Neutrophil (primary cell): ENCODE measurements around the gene MYH9.

Experiments
- H3K27ac ChIP-seq: fragments of 200-600 bp; sonication (generic); 2 replicates; pipeline ENCODE4 v1.5.1; 2016; ENCODE audit warnings: mild to moderate bottlenecking, moderate library complexity
- H3K27me3 ChIP-seq: fragments of 200-600 bp; sonication (generic); 2 replicates; pipeline ENCODE4 v1.6.0; 2016; ENCODE audit warnings: mild to moderate bottlenecking
- H3K36me3 ChIP-seq: fragments of 200-600 bp; sonication (generic); 2 replicates; pipeline ENCODE4 v1.5.1; 2017
- H3K4me1 ChIP-seq, 2 experiments: fragments of 200-600 bp in 1 of 2; sonication (generic) in 1 of 2; 1 replicate in 1 of 2; 2 replicates in 1 of 2; pipeline versions ENCODE4 v1.5.1 to v1.6.1; 2013 to 2016; ENCODE audit warnings: low read depth in 1 of 2, low read length in 1 of 2, mild to moderate bottlenecking in 1 of 2, moderate library complexity in 1 of 2; ENCODE audit not compliant: control insufficient read depth in 1 of 2, insufficient read depth in 1 of 2
- H3K4me3 ChIP-seq, 2 experiments: fragments of 200-600 bp in 1 of 2; sonication (generic) in 1 of 2; 1 replicate in 1 of 2; 2 replicates in 1 of 2; pipeline ENCODE4 v1.5.1; 2013 to 2016; ENCODE audit warnings: low read depth in 1 of 2, low read length in 1 of 2, mild to moderate bottlenecking in 1 of 2, moderate library complexity in 1 of 2
- H3K9me3 ChIP-seq: fragments of 200-600 bp; sonication (generic); 2 replicates; pipeline ENCODE4 v1.5.1; 2016
- TF ChIP-seq, protein P1 (sequence below): fragments of 200-600 bp; sonication (generic); IDR thresholded peaks from 2 replicates; pipeline ENCODE4 v1.5.1; 2016; ENCODE audit warnings: antibody characterized with exemption

The MYH9 gene

DNA sequence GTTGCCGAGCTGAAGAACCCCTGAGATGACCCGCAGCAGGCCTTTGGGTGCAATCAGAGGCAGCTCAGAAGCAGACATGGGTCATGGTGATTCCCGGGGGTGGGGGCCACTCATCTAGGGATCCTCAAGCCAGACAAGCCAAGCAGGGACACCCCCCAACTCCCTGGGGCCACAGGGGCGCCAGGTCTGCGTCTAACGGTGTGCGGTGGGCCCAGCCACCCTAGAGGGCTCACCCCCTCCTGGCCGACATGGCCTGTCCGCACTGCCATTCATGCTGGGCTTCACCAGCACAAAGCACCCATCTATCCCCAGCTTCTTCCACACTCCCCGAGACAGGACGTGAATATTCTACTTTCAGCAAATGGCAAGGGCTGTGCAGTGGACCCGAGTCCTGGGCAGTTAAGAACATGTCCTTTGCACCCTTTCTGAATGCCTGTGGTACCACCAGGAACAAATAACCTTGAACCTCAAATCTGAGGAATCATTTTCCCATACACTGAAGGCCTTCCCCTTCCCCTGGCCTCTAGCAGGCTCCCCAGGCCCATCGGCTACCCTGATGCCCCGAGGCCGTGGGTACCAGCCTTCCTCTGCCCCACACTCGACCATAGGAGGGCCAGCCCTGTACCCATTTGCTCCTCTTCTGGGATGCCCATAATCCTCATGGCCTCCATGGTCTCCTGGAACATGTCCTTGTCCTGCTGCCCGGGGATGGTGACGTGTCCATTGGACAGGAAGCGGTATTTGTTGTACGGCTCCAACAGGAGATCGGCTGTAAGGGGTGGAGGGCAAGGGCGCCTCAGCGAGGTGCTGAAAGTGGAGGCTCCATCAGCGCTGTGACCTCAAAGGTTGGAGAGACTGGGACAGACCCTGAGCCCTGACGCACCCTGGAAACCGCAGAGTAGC is 67.9 kb downstream of the MYH9 start:
- Histone ChIP-seq H3K36me3 (peaks cover 100% of the 10 kb centered on the region), H3K27ac (peak overlapping the region; percentile 25)
- TF ChIP-seq, protein P1, sequence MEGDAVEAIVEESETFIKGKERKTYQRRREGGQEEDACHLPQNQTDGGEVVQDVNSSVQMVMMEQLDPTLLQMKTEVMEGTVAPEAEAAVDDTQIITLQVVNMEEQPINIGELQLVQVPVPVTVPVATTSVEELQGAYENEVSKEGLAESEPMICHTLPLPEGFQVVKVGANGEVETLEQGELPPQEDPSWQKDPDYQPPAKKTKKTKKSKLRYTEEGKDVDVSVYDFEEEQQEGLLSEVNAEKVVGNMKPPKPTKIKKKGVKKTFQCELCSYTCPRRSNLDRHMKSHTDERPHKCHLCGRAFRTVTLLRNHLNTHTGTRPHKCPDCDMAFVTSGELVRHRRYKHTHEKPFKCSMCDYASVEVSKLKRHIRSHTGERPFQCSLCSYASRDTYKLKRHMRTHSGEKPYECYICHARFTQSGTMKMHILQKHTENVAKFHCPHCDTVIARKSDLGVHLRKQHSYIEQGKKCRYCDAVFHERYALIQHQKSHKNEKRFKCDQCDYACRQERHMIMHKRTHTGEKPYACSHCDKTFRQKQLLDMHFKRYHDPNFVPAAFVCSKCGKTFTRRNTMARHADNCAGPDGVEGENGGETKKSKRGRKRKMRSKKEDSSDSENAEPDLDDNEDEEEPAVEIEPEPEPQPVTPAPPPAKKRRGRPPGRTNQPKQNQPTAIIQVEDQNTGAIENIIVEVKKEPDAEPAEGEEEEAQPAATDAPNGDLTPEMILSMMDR, result no peak

GRCh38 chr22:36318442-36318841 is 69.3 kb downstream of the MYH9 start:
- TF ChIP-seq, protein P1, result no peak
- no peaks in the 10 kb centered on the region for H3K27me3 ChIP-seq
- H3K9me3 ChIP-seq, result peaks cover 9% of the 10 kb centered on the region
- no peaks in the 10 kb centered on the region for H3K4me1 ChIP-seq
- H3K4me3 ChIP-seq, result no peak overlapping the region
- H3K27ac ChIP-seq, result peak overlapping the region; percentile 43
- peaks cover 100% of the 10 kb centered on the region for H3K36me3 ChIP-seq

More for the DNA sequence above, 67.9 kb downstream of the MYH9 start:
- Histone ChIP-seq H3K4me3 (no peak overlapping the region), H3K27me3 (no peaks in the 10 kb centered on the region), H3K9me3 (peaks cover 4% of the 10 kb centered on the region), H3K4me1 (no peaks in the 10 kb centered on the region)

DNA sequence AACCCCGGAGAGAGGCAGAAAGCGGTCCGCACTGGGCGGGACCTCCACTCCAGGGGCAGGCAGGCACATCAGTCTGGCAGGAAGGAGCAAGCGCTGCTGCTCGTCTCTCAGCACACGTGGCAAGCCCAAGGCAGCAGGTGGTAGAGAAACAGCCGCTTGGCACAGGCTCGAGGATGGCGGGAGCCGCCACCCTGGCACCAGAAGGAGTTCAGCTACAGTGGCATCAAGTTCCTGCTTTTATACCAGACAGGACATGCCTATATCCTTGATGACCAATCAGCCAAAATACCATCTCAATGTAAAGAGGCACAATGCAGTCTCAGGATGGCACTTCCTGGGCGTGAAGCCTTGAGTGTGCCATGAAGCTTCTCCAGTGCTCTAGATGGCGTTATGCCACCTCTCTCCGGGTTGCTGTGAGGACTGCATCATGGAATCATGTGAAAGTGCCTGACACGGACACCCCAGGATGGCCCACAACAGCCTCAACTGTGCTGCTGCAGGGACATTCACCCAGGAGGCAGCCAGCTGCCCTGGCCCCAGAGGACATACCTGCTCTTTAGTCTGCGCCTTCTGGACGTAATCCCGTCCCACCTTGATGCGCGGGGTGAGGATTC is 70.0 kb downstream of the MYH9 start:
- Histone ChIP-seq H3K4me1 (no peaks in the 10 kb centered on the region), H3K27me3 (no peaks in the 10 kb centered on the region), H3K36me3 (peaks cover 100% of the 10 kb centered on the region), H3K4me3 (no peak overlapping the region), H3K27ac (peak overlapping the region; percentile 43), H3K9me3 (peaks cover 9% of the 10 kb centered on the region)
- TF ChIP-seq, protein P1, result no peak

DNA sequence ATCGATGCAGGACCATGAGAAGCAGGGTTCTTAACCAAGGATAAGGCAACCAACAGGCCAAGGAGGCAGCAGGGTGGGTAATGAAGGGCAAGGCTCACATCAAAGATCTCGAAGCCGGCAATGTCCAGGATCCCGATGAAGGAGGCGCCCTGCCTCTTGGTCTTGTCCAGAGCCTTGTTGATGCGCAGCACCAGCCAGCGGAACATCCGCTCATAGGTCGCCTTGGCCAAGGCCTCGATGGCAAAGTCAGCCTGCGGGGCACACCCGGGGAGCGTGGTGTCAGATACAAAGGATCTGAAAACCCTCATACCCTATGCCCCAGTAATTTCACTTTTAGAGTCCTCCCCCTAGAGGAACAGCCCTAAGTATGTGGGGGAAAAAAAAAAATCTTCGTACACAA is 71.3 kb downstream of the MYH9 start:
- TF ChIP-seq, protein P1, result no peak
- Histone ChIP-seq H3K4me1 (no peaks in the 10 kb centered on the region), H3K27me3 (no peaks in the 10 kb centered on the region), H3K27ac (no peak overlapping the region), H3K36me3 (peaks cover 100% of the 10 kb centered on the region), H3K4me3 (no peak overlapping the region), H3K9me3 (peaks cover 6% of the 10 kb centered on the region)

DNA sequence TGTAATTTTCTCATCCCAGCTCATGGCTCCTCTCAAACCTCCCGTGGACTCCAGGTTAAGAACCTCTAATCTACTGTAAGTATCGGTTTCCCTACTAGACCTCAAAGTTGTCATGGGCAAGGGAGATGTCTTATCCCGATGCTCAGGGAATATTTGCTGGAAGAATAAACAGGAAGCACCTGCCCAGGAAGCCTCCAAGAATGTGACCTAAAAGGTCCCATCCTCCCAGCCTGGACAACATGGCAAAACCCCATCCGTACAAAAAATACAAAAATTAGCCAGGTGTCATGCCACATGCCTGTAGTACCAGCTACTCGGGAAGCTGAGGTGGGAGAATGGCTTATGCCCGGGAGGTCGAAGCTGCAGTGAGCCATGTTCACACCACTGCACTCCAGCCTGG is 72.4 kb downstream of the MYH9 start:
- H3K9me3 ChIP-seq, result peaks cover 6% of the 10 kb centered on the region
- TF ChIP-seq, protein P1, result no peak
- peak overlapping the region; percentile 21 for H3K27ac ChIP-seq
- no peaks in the 10 kb centered on the region for H3K4me1 ChIP-seq
- no peaks in the 10 kb centered on the region for H3K27me3 ChIP-seq
- H3K4me3 ChIP-seq, result no peak overlapping the region
- peaks cover 100% of the 10 kb centered on the region for H3K36me3 ChIP-seq
